ENCODE measurements around the gene UBXN2A.

GRCh38 chr2:23988371-23988770 lies 48.1 kb downstream of the UBXN2A start:
- TF ChIP-seq CTCF (IDR thresholded peaks at IDR 0.05): peak in 3 of 6 experiments; percentile 47 to 57 (median 50)
- no peak for TF ChIP-seq POLR2A (IDR thresholded peaks at IDR 0.05)
